IMR-90 (cell line): ENCODE measurements around the gene DNM3. TPM values are rescaled to one million over a fixed set of nuclear protein-coding genes. Genes with fewer than 3 reads are reported as not detected.

ENCODE experiments used
- ATAC-seq: fragments of 200-7000 bp; cut with Tn5 transposase; 2 replicates; pipeline ENCODE4 v1.9.1; 2020; ENCODE audit warnings: low read depth, mild to moderate bottlenecking, moderate library complexity
- BruUV-seq: library from RNA; stranded (reverse); fragments of 400-500 nt; replicated peaks from 2 replicates; lab custom pipeline; 2021; lab: Mats Ljungman, UMichigan
- CTCF ChIA-PET: fragments of 300-600 bp; formaldehyde crosslinking; extraction: SDS; loops from one replicate; lab custom pipeline; 2021; ENCODE audit warnings: antibody characterized with exemption; lab: Yijun Ruan, JAX
- POLR2A ChIA-PET: fragments of 300-600 bp; sonication (Branson Sonifier 250); formaldehyde crosslinking; loops from one replicate; lab custom pipeline; 2022; ENCODE audit warnings: antibody characterized with exemption; ENCODE audit not compliant: unreplicated experiment; lab: Charles Lee
- DNase-seq: peaks from one replicate; pipeline ENCODE4 v3.0.0; 2013
- H2AFZ ChIP-seq: replicated peaks from 2 replicates; pipeline ENCODE3; 2013; ENCODE audit warnings: low read length, mild to moderate bottlenecking; ENCODE audit not compliant: poor library complexity
- H2AK5ac ChIP-seq: 2 replicates; pipeline ENCODE4 v1.6.1; 2013; ENCODE audit warnings: low read depth, low read length, inconsistent platforms
- H2AK9ac ChIP-seq: replicated peaks from 2 replicates; pipeline ENCODE3; 2013; ENCODE audit warnings: mild to moderate bottlenecking, low read depth, low read length, moderate library complexity; ENCODE audit not compliant: poor library complexity
- H2BK120ac ChIP-seq: 2 replicates; pipeline ENCODE4 v1.6.1; 2013; ENCODE audit warnings: low read depth, low read length, inconsistent platforms
- H2BK15ac ChIP-seq: 3 replicates; pipeline ENCODE4 v1.6.1; 2013; ENCODE audit warnings: low read depth, low read length, inconsistent platforms
- H2BK20ac ChIP-seq: 2 replicates; pipeline ENCODE4 v1.6.1; 2013; ENCODE audit warnings: low read depth, mild to moderate bottlenecking, inconsistent platforms, low read length, moderate library complexity
- H2BK5ac ChIP-seq: 2 replicates; pipeline ENCODE4 v1.6.1; 2013; ENCODE audit warnings: mild to moderate bottlenecking, low read depth, low read length, inconsistent platforms; ENCODE audit not compliant: poor library complexity, severe bottlenecking
- H3K14ac ChIP-seq: replicated peaks from 2 replicates; pipeline ENCODE4 v1.6.1; 2013; ENCODE audit warnings: low read depth, low read length, inconsistent platforms
- H3K18ac ChIP-seq: 2 replicates; pipeline ENCODE4 v1.6.1; 2013; ENCODE audit warnings: low read depth, low read length, control low read depth
- H3K23ac ChIP-seq: 2 replicates; pipeline ENCODE4 v1.6.1; 2013; ENCODE audit warnings: low read depth, low read length, inconsistent platforms
- H3K27ac ChIP-seq: 2 replicates; pipeline ENCODE4 v1.5.1; 2013; ENCODE audit warnings: mild to moderate bottlenecking, control low read depth, low read length; ENCODE audit not compliant: insufficient read depth
- H3K27me3 ChIP-seq: 2 replicates; pipeline ENCODE4 v1.6.1; 2013; ENCODE audit warnings: low read length; ENCODE audit not compliant: control insufficient read depth, insufficient read depth
- H3K36me3 ChIP-seq: 2 replicates; pipeline ENCODE4 v1.6.1; 2013; ENCODE audit warnings: low read length, mixed read lengths; ENCODE audit not compliant: control insufficient read depth, insufficient read depth
- H3K4ac ChIP-seq: 2 replicates; pipeline ENCODE4 v1.6.1; 2013; ENCODE audit warnings: low read depth, low read length, inconsistent platforms
- H3K4me1 ChIP-seq: 2 replicates; pipeline ENCODE4 v1.6.1; 2013; ENCODE audit warnings: low read length, mixed read lengths; ENCODE audit not compliant: control insufficient read depth, insufficient read depth
- H3K4me2 ChIP-seq: 2 replicates; pipeline ENCODE4 v1.6.1; 2013; ENCODE audit warnings: low read depth, mild to moderate bottlenecking, control low read depth, low read length, moderate library complexity
- H3K4me3 ChIP-seq: 2 replicates; pipeline ENCODE4 v1.5.1; 2013; ENCODE audit warnings: low read depth, mild to moderate bottlenecking, control low read depth, low read length, moderate library complexity; ENCODE audit not compliant: insufficient read depth
- H3K56ac ChIP-seq: 2 replicates; pipeline ENCODE4 v1.6.1; 2013; ENCODE audit warnings: low read length, inconsistent platforms; ENCODE audit not compliant: insufficient read depth; ENCODE audit errors: extremely low read depth
- H3K79me1 ChIP-seq, 2 experiments: 2 replicates each; pipeline ENCODE4 v1.6.1; 2013; ENCODE audit warnings: low read length in 2 of 2, inconsistent platforms in 1 of 2, low read depth in 1 of 2
- H3K9ac ChIP-seq: 2 replicates; pipeline ENCODE4 v1.6.1; 2013; ENCODE audit warnings: low read depth, low read length, control low read depth
- H3K9me1 ChIP-seq: 2 replicates; pipeline ENCODE4 v1.6.1; 2013; ENCODE audit warnings: low read length, inconsistent platforms; ENCODE audit not compliant: insufficient read depth
- H3K9me3 ChIP-seq: 2 replicates; pipeline ENCODE4 v1.6.1; 2013; ENCODE audit warnings: low read length; ENCODE audit not compliant: control insufficient read depth, insufficient read depth
- H4K20me1 ChIP-seq: 2 replicates; pipeline ENCODE4 v1.6.1; 2013; ENCODE audit warnings: low read length, inconsistent platforms; ENCODE audit not compliant: insufficient read depth
- H4K5ac ChIP-seq: 2 replicates; pipeline ENCODE4 v1.6.1; 2013; ENCODE audit warnings: mild to moderate bottlenecking, low read depth, low read length, control low read depth
- H4K8ac ChIP-seq, 2 experiments: 2 replicates each; pipeline ENCODE4 v1.6.1; 2013; ENCODE audit warnings: low read depth in 2 of 2, low read length in 2 of 2, control low read depth in 1 of 2, inconsistent platforms in 1 of 2
- H4K91ac ChIP-seq: 2 replicates; pipeline ENCODE4 v1.6.1; 2013; ENCODE audit warnings: low read depth, low read length, inconsistent platforms; ENCODE audit not compliant: insufficient read depth
- BHLHE40 ChIP-seq: fragments of 150-350 bp; IDR thresholded peaks from 2 replicates; pipeline ENCODE4 v1.6.1; 2016; ENCODE audit warnings: mild to moderate bottlenecking, low read depth, low read length
- CEBPB ChIP-seq: IDR thresholded peaks from 2 replicates; pipeline ENCODE4 v1.6.1; 2012; ENCODE audit warnings: low read depth, low read length, improper control_type of control experiment
- ELK1 ChIP-seq: fragments of 150-350 bp; IDR thresholded peaks from 2 replicates; pipeline ENCODE4 v1.6.1; 2016; ENCODE audit warnings: low read depth, mild to moderate bottlenecking, low read length, moderate library complexity, borderline replicate concordance
- FOS ChIP-seq: fragments of 150-350 bp; IDR thresholded peaks from 2 replicates; pipeline ENCODE4 v1.6.1; 2016; ENCODE audit warnings: low read depth, low read length
- NFE2L2 ChIP-seq: fragments of 150-350 bp; IDR thresholded peaks from 2 replicates; pipeline ENCODE4 v1.6.1; 2016; ENCODE audit warnings: low read depth, mild to moderate bottlenecking, low read length
- dilution Hi-C: fragments of 300-500 bp; cut with HindIII; formaldehyde crosslinking; loops from one replicate; pipeline ENCODE4 v1.14.3; 2018; ENCODE audit warnings: low sequenced_read_pairs; ENCODE audit not compliant: unreplicated experiment
- in situ Hi-C: fragments of 300-500 bp; cut with MboI; formaldehyde crosslinking; loops from 3 replicates; pipeline ENCODE4 v1.14.3; 2019; ENCODE audit warnings: low sequenced_read_pairs, inconsistent platforms, mixed read lengths
- intact Hi-C: fragments of 100-400 bp; cut with micrococcal nuclease; formaldehyde crosslinking; loops from 2 replicates; pipeline ENCODE4 v1.10.0; 2022
- polyA plus RNA-seq, 3 experiments: library from polyadenylated mRNA; depleted of rRNA; stranded (reverse); fragments of >200 nt; gene quantifications; 2 replicates each; pipeline ENCODE4 v1.2.3, GENCODE V29; 2012; ENCODE audit warnings: low replicate concordance in 1 of 3
- total RNA-seq: library from RNA; depleted of rRNA; stranded (reverse); fragments of >200 nt; gene quantifications from 2 replicates; pipeline ENCODE4 v1.2.3, GENCODE V29; 2012

DNM3 gene
- total and polyA plus RNA-seq, 2 of the 4 experiments (the other 2 are of a cell fraction), result 0.36 TPM

GRCh38 chr1:172356620-172357019 is 515.3 kb downstream of the DNM3 start:
- Histone ChIP-seq H3K27ac (no peak overlapping the region), H3K9me3 (no peaks in the 10 kb centered on the region), H4K5ac (no peak overlapping the region), H3K4me2 (no peak overlapping the region), H3K79me1 (no peaks in the 10 kb centered on the region), H4K91ac (no peak overlapping the region), H3K56ac (no peak overlapping the region), H4K20me1 (no peaks in the 10 kb centered on the region; the same call in 1 of the 2 replicates), H2AK9ac (no peak overlapping the region), H3K23ac (no peak overlapping the region), H2BK5ac (no peak overlapping the region), H3K27me3 (no peaks in the 10 kb centered on the region), H3K14ac (no peak overlapping the region), H3K4me3 (no peak overlapping the region), H2BK15ac (no peak overlapping the region), H2AK5ac (no peak overlapping the region), H2AFZ (no peak overlapping the region), H3K4me1 (peaks cover 16% of the 10 kb centered on the region), H2BK20ac (no peak overlapping the region), H3K36me3 (no peaks in the 10 kb centered on the region), H3K18ac (no peak overlapping the region), H4K8ac (no peak overlapping the region), H3K9me1 (peaks cover 5% of the 10 kb centered on the region; the same call in 1 of the 2 replicates), H3K9ac (no peak overlapping the region), H3K4ac (no peak overlapping the region), H2BK120ac (no peak overlapping the region)
- BruUV-seq, result no TSS peak
- intact Hi-C loops, result no loop called here
- ATAC-seq, result peak; percentile 36
- DNase-seq, result peak; percentile 92
- CTCF ChIA-PET, result no interaction called here
- POLR2A ChIA-PET, result no interaction called here
- dilution Hi-C loops, result no loop called here
- in situ Hi-C loops, result no loop called here
- TF ChIP-seq FOS, result peak; percentile 73
- TF ChIP-seq ELK1, result no peak
- TF ChIP-seq NFE2L2, result no peak
- TF ChIP-seq BHLHE40, result no peak
- TF ChIP-seq CEBPB, result no peak
